Esophagus squamous epithelium (tissue), 5 donors: Measurements from ENCODE around the gene COL24A1. TPM values are rescaled to one million over a fixed set of nuclear protein-coding genes. Genes with fewer than 3 reads are reported as not detected.

Experiments
- DNase-seq: peaks from one replicate; lab custom pipeline; 2025; lab: John Stamatoyannopoulos, UW
- H3K27ac ChIP-seq, 4 donors: fragments of 200-600 bp; sonication (generic); one replicate each; pipeline ENCODE4 v1.5.1; 2016 to 2019; ENCODE audit warnings: mild to moderate bottlenecking in 1 of 4
- H3K27me3 ChIP-seq, 4 donors: fragments of 200-600 bp; sonication (generic); 1 replicate in 3 of 4; 2 replicates in 1 of 4; pipeline versions ENCODE4 v1.5.1 to v1.6.0; 2017 to 2021; ENCODE audit warnings: antibody characterized with exemption in 1 of 4
- H3K36me3 ChIP-seq, 3 donors: fragments of 200-600 bp; sonication (generic); one replicate each; pipeline ENCODE4 v1.5.1; 2016 to 2019
- H3K4me1 ChIP-seq, 3 donors: fragments of 200-600 bp; sonication (generic); one replicate each; pipeline ENCODE4 v1.5.1; 2017 to 2019
- H3K4me3 ChIP-seq, 4 donors: fragments of 200-600 bp; sonication (generic); 1 replicate in 3 of 4; 2 replicates in 1 of 4; pipeline ENCODE4 v1.5.1; 2016 to 2019; ENCODE audit warnings: mild to moderate bottlenecking in 2 of 4, moderate library complexity in 1 of 4
- H3K9me3 ChIP-seq, 3 donors: fragments of 200-600 bp; sonication (generic); one replicate each; pipeline ENCODE4 v1.5.1; 2016 to 2019
- CTCF ChIP-seq, 6 experiments: fragments of 450-650 bp in 4 of 6; fragments of 200-600 bp in 2 of 6; sonication (generic) in 2 of 6; IDR thresholded peaks; one replicate each; pipeline ENCODE4 v1.5.1; 2016 to 2019; ENCODE audit warnings: antibody characterized with exemption in 6 of 6, mild to moderate bottlenecking in 4 of 6, moderate library complexity in 4 of 6
- POLR2A ChIP-seq, 4 donors: fragments of 450-650 bp; IDR thresholded peaks; one replicate each; pipeline ENCODE4 v1.6.1; 2017; ENCODE audit warnings: antibody characterized with exemption in 4 of 4, mild to moderate bottlenecking in 4 of 4, moderate library complexity in 3 of 4
- WGBS, 2 donors: methylation state at CpG; one replicate each; pipeline ENCODE4 v1.1.5; 2018; 5-methylcytosine and 5-hydroxymethylcytosine counted together
- intact Hi-C: fragments of 100-400 bp; cut with DNase I; formaldehyde crosslinking; loops from one replicate; pipeline ENCODE4 v1.15.0; 2022
- total RNA-seq, 4 donors: library from RNA; depleted of rRNA; stranded (reverse); fragments of >200 nt; gene quantifications; one replicate each; pipeline ENCODE4 v1.1.0, GENCODE V29; 2016
- donor health status: DM: yes; HTN: yes; CAD: no.

Gene COL24A1
- total RNA-seq, 4 donors from 2014 or later, result 0.15 to 0.38 TPM; not detected in 2

DNA sequence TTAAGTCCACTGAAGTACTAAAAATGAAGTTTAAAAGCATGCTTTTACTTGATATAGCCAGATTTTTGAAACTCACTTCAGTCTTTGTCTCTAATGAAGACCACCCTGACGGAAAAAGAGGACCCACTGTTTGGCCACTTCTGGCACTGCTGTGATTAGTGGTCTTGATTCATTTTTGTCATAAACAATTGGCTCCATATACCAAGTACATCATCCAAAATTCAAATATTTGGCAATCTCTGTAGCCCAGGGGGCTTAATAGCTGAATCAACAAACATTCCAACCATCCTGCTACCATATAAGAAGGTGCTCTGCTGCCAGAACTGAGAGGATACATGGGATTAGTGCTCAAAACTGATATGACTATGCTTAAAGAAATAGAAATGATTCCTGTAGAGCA lies 156.0 kb downstream of the COL24A1 start:
- DNase-seq, result no peak
- no peaks in the 10 kb centered on the region for H3K4me1 ChIP-seq
- H3K36me3 ChIP-seq, result no peaks in the 10 kb centered on the region
- H3K9me3 ChIP-seq, result no peaks in the 10 kb centered on the region
- WGBS, 2 donors, result 0 to 56% methylated on average over 1 of the region's 1 CpG
- H3K27me3 ChIP-seq, result no peaks in the 10 kb centered on the region
- H3K27ac ChIP-seq, result no peak overlapping the region
- TF ChIP-seq CTCF (IDR thresholded peaks at IDR 0.05) (no peak), POLR2A (IDR thresholded peaks at IDR 0.05) (no peak)
- no peak overlapping the region for H3K4me3 ChIP-seq
- intact Hi-C loops, result no loop called here

DNA sequence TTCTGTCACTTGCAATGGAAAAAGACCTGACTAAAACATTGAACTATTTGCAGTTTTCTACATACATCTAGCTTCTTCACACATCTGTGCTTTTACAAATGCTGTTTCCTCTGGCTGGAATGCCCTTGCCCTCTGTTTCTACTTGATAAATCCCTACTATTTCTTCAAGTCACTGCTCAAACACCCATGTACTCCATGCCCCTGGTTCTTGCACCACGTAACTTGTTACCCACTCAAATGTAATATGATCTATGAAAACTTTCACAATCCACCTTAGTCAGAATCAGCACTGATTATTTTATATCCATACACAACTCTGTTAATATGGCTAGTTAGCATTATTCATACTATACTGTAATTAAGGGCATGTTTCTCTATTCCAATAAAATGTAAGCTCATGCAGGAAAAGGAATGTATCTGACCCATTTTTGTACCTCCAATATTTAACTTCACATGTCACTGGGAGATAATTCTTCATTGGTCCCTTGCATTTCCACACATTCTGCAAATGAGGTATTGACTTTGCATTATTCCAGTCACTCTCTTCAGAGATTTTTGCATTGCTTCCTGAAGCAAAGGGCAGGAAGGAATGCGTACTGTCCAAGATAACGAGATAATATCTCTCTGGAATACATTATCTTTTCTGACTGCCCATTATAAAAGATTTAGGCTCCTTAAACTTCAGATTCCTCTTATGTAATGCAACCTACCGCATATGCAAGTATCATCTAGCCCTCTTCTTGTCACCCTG lies 158.3 kb downstream of the COL24A1 start:
- Histone ChIP-seq H3K27ac (no peak overlapping the region), H3K27me3 (no peaks in the 10 kb centered on the region), H3K36me3 (no peaks in the 10 kb centered on the region), H3K4me1 (no peaks in the 10 kb centered on the region), H3K9me3 (no peaks in the 10 kb centered on the region), H3K4me3 (no peak overlapping the region)
- no peak for DNase-seq
- intact Hi-C loops, result no loop called here
- TF ChIP-seq POLR2A (IDR thresholded peaks at IDR 0.05) (no peak), CTCF (IDR thresholded peaks at IDR 0.05) (no peak)
- 75 to 78% methylated on average over 4 of the region's 4 CpGs for WGBS, 2 donors

- intact Hi-C loops, result no loop called here
- no peak for DNase-seq
- no peak overlapping the region for H3K27ac ChIP-seq
- H3K36me3 ChIP-seq, result no peaks in the 10 kb centered on the region
- 18 to 34% methylated on average over 2 of the region's 2 CpGs for WGBS, 2 donors
- no peaks in the 10 kb centered on the region for H3K27me3 ChIP-seq
- H3K9me3 ChIP-seq, result no peaks in the 10 kb centered on the region
- H3K4me3 ChIP-seq, result no peak overlapping the region
- TF ChIP-seq CTCF (IDR thresholded peaks at IDR 0.05) (no peak), POLR2A (IDR thresholded peaks at IDR 0.05) (no peak)
- H3K4me1 ChIP-seq, result no peaks in the 10 kb centered on the region
Measured at GRCh38 chr1:85992791-85993190, 163.8 kb downstream of the COL24A1 start.

DNA sequence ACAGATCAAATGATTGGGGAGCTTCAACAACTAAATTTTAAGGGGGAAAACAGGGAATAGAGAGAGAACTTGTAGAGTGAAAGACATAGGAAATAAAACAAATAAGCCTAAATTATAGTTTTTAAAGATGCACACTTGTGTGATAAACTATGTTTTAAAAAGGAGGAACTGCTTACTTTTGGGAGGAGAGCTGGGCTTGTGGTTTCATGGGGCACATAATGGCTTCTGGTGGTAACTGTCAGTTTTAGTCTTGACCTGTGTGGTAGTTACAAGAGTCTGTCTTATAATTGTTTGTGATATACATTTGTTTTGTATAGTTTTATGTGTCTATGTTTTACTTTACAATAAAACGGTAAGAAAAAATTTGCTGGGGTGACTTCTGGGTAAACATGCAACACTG lies 165.3 kb downstream of the COL24A1 start:
- no peaks in the 10 kb centered on the region for H3K9me3 ChIP-seq
- intact Hi-C loops, result no loop called here
- H3K36me3 ChIP-seq, result no peaks in the 10 kb centered on the region
- no peak overlapping the region for H3K27ac ChIP-seq
- no peak for DNase-seq
- TF ChIP-seq POLR2A (IDR thresholded peaks at IDR 0.05) (no peak), CTCF (IDR thresholded peaks at IDR 0.05) (no peak)
- no peaks in the 10 kb centered on the region for H3K4me1 ChIP-seq
- H3K4me3 ChIP-seq, result no peak overlapping the region
- H3K27me3 ChIP-seq, result no peaks in the 10 kb centered on the region
- WGBS, 2 donors, result 75 to 78% methylated on average over 1 of the region's 1 CpG

GRCh38 chr1:85984636-85985035 lies 171.9 kb downstream of the COL24A1 start:
- Histone ChIP-seq H3K9me3 (no peaks in the 10 kb centered on the region), H3K27ac (no peak overlapping the region), H3K36me3 (no peaks in the 10 kb centered on the region), H3K27me3 (no peaks in the 10 kb centered on the region), H3K4me3 (no peak overlapping the region), H3K4me1 (no peaks in the 10 kb centered on the region)
- TF ChIP-seq CTCF (IDR thresholded peaks at IDR 0.05), result no peak
- no peak for TF ChIP-seq POLR2A (IDR thresholded peaks at IDR 0.05)
- intact Hi-C loops, result no loop called here
- WGBS, 2 donors, result 63 to 69% methylated on average over 4 of the region's 4 CpGs
- DNase-seq, result no peak
